ENCODE data around the gene ADGRG1. TPM values are rescaled to one million over a fixed set of nuclear protein-coding genes. Genes with fewer than 3 reads are reported as not detected.

ADGRG1 gene
- total RNA-seq, 1 donor = 1.3 TPM

- no peak for DNase-seq (ENCODE audit: low read depth)
- no peak overlapping the region for H3K4me3 ChIP-seq (ENCODE audit: low read depth, low read length)
- TF ChIP-seq, protein P1, sequence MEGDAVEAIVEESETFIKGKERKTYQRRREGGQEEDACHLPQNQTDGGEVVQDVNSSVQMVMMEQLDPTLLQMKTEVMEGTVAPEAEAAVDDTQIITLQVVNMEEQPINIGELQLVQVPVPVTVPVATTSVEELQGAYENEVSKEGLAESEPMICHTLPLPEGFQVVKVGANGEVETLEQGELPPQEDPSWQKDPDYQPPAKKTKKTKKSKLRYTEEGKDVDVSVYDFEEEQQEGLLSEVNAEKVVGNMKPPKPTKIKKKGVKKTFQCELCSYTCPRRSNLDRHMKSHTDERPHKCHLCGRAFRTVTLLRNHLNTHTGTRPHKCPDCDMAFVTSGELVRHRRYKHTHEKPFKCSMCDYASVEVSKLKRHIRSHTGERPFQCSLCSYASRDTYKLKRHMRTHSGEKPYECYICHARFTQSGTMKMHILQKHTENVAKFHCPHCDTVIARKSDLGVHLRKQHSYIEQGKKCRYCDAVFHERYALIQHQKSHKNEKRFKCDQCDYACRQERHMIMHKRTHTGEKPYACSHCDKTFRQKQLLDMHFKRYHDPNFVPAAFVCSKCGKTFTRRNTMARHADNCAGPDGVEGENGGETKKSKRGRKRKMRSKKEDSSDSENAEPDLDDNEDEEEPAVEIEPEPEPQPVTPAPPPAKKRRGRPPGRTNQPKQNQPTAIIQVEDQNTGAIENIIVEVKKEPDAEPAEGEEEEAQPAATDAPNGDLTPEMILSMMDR (IDR thresholded peaks at IDR 0.05; ENCODE audit: insufficient read depth, low read depth, low read length) = no peak
These were observed 3.5 kb upstream of the ADGRG1 start for GRCh38 chr16:57624806-57625500.

- H3K4me3 ChIP-seq (ENCODE audit: low read depth, low read length) = no peak overlapping the region
- DNase-seq (ENCODE audit: low read depth) = no peak
- TF ChIP-seq, protein P1 (IDR thresholded peaks at IDR 0.05; ENCODE audit: insufficient read depth, low read depth, low read length) = no peak
These were observed 1.8 kb upstream of the ADGRG1 start for GRCh38 chr16:57626420-57627170.

DNA sequence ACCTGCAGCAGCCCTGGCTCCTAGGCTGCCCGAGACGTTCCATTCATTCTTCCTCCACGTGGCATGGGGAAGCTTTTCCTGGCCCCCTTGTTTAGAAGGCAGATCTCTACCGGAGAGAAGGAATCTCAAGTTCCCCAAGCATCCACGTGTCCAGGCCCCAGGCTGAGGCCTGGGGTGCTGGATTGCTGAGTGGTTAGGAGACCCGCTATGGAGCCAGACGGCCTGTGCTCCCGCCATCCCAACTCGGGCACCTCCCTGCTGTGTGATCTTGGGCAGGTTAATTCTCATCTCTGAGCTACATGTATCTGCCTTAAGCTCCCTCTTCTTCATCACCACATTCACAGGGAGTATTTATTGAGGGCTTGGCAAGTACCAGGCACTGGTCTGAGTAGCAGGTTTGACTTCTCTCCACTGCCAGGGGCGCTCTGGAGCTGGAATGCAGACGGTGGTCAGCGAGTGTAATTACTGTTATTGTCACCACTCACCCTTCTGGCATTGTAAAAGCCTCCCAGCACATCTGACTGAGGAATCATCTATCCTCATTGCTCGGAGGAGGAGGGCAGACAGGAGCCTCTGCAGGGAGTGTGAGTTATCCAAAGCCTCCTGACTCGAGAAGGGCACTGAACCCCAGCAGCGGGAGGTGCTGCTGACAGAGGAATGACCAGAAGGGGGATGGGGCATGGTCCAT, 1.1 kb upstream of the ADGRG1 start:
- H3K4me3 ChIP-seq (ENCODE audit: low read depth, low read length) = no peak overlapping the region
- peak; percentile 55 for DNase-seq (ENCODE audit: low read depth)
- TF ChIP-seq, protein P1 (IDR thresholded peaks at IDR 0.05; ENCODE audit: insufficient read depth, low read depth, low read length) = no peak

- no peak overlapping the region for H3K4me3 ChIP-seq (ENCODE audit: low read depth, low read length)
- no peak for DNase-seq (ENCODE audit: low read depth)
- TF ChIP-seq, protein P1 (IDR thresholded peaks at IDR 0.05; ENCODE audit: insufficient read depth, low read depth, low read length) = no peak
These were observed 408 bp downstream of the ADGRG1 start for GRCh38 chr16:57628783-57629293.

DNA sequence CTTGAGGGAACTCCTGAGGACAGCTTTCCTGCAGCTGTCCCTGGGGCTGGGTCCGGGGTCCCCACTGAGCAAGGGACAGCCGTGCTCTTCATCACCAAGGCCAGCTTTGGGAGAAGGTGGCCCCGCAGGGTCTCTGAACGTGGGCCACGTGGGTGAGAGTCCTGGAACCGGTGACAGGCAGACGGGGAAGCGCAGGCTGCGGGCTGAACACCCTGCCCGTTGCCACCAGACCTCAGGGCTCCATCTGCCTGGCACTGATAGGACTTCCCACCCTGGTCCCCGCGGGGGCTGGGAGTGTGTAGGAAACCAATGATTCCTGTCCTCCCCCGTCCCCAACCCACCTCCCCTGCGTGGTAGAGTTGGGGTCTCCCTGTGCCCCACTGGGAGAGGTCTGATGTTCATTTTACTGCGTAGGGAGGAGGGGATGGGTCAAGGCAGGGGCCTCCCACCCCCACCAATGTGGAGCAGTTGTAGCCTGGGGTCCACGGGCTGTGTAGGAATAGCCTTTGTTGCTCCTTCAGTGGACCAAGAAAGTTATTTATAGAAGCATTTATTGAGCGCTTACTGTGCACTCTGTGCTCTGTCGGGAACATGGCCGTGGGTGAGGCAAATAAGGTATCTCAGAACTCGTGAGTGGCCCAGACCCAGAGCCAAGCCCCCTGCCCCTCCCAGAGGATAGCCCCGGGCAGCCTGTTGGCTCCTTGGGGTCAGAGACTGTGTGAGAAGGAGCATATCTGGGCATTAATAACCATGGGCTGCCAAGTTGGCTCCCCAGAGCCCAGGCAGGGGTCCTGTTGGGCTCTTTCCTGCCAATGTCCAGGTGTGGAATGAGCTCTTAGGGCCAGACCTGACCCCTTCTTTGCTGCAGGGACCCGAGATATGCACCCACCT, 1.3 kb downstream of the ADGRG1 start:
- H3K4me3 ChIP-seq (ENCODE audit: low read depth, low read length) = no peak overlapping the region
- TF ChIP-seq, protein P1 (IDR thresholded peaks at IDR 0.05; ENCODE audit: insufficient read depth, low read depth, low read length) = no peak
- DNase-seq (ENCODE audit: low read depth) = no peak

GRCh38 chr16:57630407-57630797, 2.0 kb downstream of the ADGRG1 start:
- TF ChIP-seq, protein P1 (IDR thresholded peaks at IDR 0.05; ENCODE audit: insufficient read depth, low read depth, low read length) = no peak
- H3K4me3 ChIP-seq (ENCODE audit: low read depth, low read length) = no peak overlapping the region
- no peak for DNase-seq (ENCODE audit: low read depth)

Measured in fibroblast of villous mesenchyme (primary cell).